Gastrocnemius medialis (tissue), 4 donors: ENCODE measurements around the gene CCNF.

Source experiments
- CTCF ChIP-seq, 5 experiments: fragments of 450-650 bp in 3 of 5; fragments of 200-600 bp in 2 of 5; sonication (generic) in 2 of 5; IDR thresholded peaks in 4 of 5; conservative IDR thresholded peaks in 1 of 5; 1 replicate in 4 of 5; 2 replicates in 1 of 5; pipeline ENCODE4 v1.5.1; 2016 to 2019; ENCODE audit warnings: antibody characterized with exemption in 5 of 5, mild to moderate bottlenecking in 3 of 5, moderate library complexity in 3 of 5
- POLR2A ChIP-seq, 2 donors: fragments of 450-650 bp; IDR thresholded peaks; one replicate each; pipeline ENCODE4 v1.6.1; 2017; ENCODE audit warnings: antibody characterized with exemption in 2 of 2, mild to moderate bottlenecking in 2 of 2, moderate library complexity in 2 of 2

- no peak for TF ChIP-seq CTCF (IDR thresholded peaks at IDR 0.05 in 4 of 5, conservative IDR thresholded peaks at IDR 0.05 in 1 of 5)
- no peak for TF ChIP-seq POLR2A (IDR thresholded peaks at IDR 0.05)
Measured at GRCh38 chr16:2492292-2492691, 63.0 kb downstream of the CCNF start.
